LNCaP clone FGC (cell line): ENCODE data around the gene ARID5B.

Experiments used
- DNase-seq: peaks from one replicate; pipeline ENCODE4 v3.0.0-alpha.2; 2011; ENCODE audit warnings: low read depth
- H3K4me3 ChIP-seq: 2 replicates; pipeline ENCODE4 v1.5.1; 2011; ENCODE audit warnings: mild to moderate bottlenecking, low read depth, low read length, control low read depth
- CTCF ChIP-seq: IDR thresholded peaks from 2 replicates; pipeline ENCODE4 v1.5.1; 2012; ENCODE audit warnings: mild to moderate bottlenecking; ENCODE audit not compliant: control insufficient read depth, insufficient read depth; ENCODE audit errors: extremely low read depth

ARID5B gene

GRCh38 chr10:61929555-61929954, 28.1 kb downstream of the ARID5B start:
- no peak for DNase-seq
- no peak for TF ChIP-seq CTCF
- no peak overlapping the region for H3K4me3 ChIP-seq

- H3K4me3 ChIP-seq, result no peak overlapping the region
- no peak for TF ChIP-seq CTCF
- no peak for DNase-seq
These were observed 30.3 kb downstream of the ARID5B start for GRCh38 chr10:61931620-61932332.

- no peak overlapping the region for H3K4me3 ChIP-seq
- DNase-seq, result no peak
- TF ChIP-seq CTCF, result no peak
These were observed 32.5 kb downstream of the ARID5B start for GRCh38 chr10:61933859-61934555.

GRCh38 chr10:61935077-61935476, 33.6 kb downstream of the ARID5B start:
- TF ChIP-seq CTCF, result no peak
- H3K4me3 ChIP-seq, result no peak overlapping the region
- no peak for DNase-seq

- DNase-seq, result no peak
- TF ChIP-seq CTCF, result no peak
- no peak overlapping the region for H3K4me3 ChIP-seq
These were observed 35.3 kb downstream of the ARID5B start for GRCh38 chr10:61936770-61937169.

- TF ChIP-seq CTCF, result no peak
- DNase-seq, result peak; percentile 71
- H3K4me3 ChIP-seq, result peak overlapping the region; percentile 3
These were observed 36.3 kb downstream of the ARID5B start for GRCh38 chr10:61937631-61938351.

- H3K4me3 ChIP-seq, result no peak overlapping the region
- TF ChIP-seq CTCF, result no peak
- DNase-seq, result no peak
These were observed 38.4 kb downstream of the ARID5B start for GRCh38 chr10:61939902-61940301.
